ENCODE measurements around the gene ENGASE.

Gene ENGASE

GRCh38 chr17:79127534-79128135, 53.0 kb downstream of the ENGASE start:
- Histone ChIP-seq H3K27ac (no peak overlapping the region), H3K4me3 (no peak overlapping the region)

- Histone ChIP-seq H3K4me3 (no peak overlapping the region), H3K27ac (no peak overlapping the region)
Measured at GRCh38 chr17:79129523-79129922, 54.9 kb downstream of the ENGASE start.

GRCh38 chr17:79130536-79131273, 56.1 kb downstream of the ENGASE start:
- no peak overlapping the region for H3K4me3 ChIP-seq
- no peak overlapping the region for H3K27ac ChIP-seq

- no peak overlapping the region for H3K27ac ChIP-seq
Measured at GRCh38 chr17:79131274-79131635, 56.6 kb downstream of the ENGASE start.

GRCh38 chr17:79131701-79132100, 57.1 kb downstream of the ENGASE start:
- Histone ChIP-seq H3K27ac (no peak overlapping the region), H3K4me3 (no peak overlapping the region)

More at GRCh38 chr17:79131274-79131635, 56.6 kb downstream of the ENGASE start:
- no peak overlapping the region for H3K4me3 ChIP-seq

GRCh38 chr17:79132271-79133064, 57.8 kb downstream of the ENGASE start:
- no peak overlapping the region for H3K27ac ChIP-seq
- H3K4me3 ChIP-seq = no peak overlapping the region

- no peak overlapping the region for H3K27ac ChIP-seq
- H3K4me3 ChIP-seq = no peak overlapping the region
Measured at GRCh38 chr17:79133214-79133613, 58.6 kb downstream of the ENGASE start.

- H3K4me3 ChIP-seq = no peak overlapping the region
- no peak overlapping the region for H3K27ac ChIP-seq
Measured at GRCh38 chr17:79133985-79134384, 59.4 kb downstream of the ENGASE start.

GRCh38 chr17:79135011-79135410, 60.4 kb downstream of the ENGASE start:
- Histone ChIP-seq H3K4me3 (no peak overlapping the region), H3K27ac (no peak overlapping the region)

- Histone ChIP-seq H3K27ac (no peak overlapping the region), H3K4me3 (no peak overlapping the region)
Measured at GRCh38 chr17:79135628-79136405, 61.2 kb downstream of the ENGASE start.

Measured in skin epidermis (tissue), 12 donors.